MCF 10A (cell line): ENCODE results near the gene RBP7. TPM values are rescaled to one million over a fixed set of nuclear protein-coding genes. Genes with fewer than 3 reads are reported as not detected.

ENCODE experiments used
- Bru-seq: library from RNA; stranded (reverse); fragments of 400-500 nt; gene quantifications from one replicate; lab custom pipeline; 2021; lab: Mats Ljungman, UMichigan
- BruChase-seq, 2 experiments: library from RNA; stranded (reverse); fragments of 400-500 nt; gene quantifications; one replicate each; lab custom pipeline; 2021; lab: Mats Ljungman, UMichigan
- BruUV-seq: library from RNA; stranded (reverse); fragments of 400-500 nt; replicated peaks from 2 replicates; lab custom pipeline; 2021; lab: Mats Ljungman, UMichigan
- CTCF ChIA-PET: fragments of 300-600 bp; sonication (Branson Sonifier 250); formaldehyde crosslinking; extraction: SDS; loops from one replicate; lab custom pipeline; 2021; ENCODE audit warnings: antibody characterized with exemption, inconsistent platforms; lab: Yijun Ruan, JAX
- POLR2A ChIA-PET: fragments of 300-600, 350-650 bp; sonication (Branson Sonifier 250); formaldehyde crosslinking; extraction: SDS; loops from one replicate; lab custom pipeline; 2020; ENCODE audit warnings: antibody characterized with exemption, inconsistent platforms; lab: Yijun Ruan, JAX
- DNase-seq: peaks from one replicate; pipeline ENCODE4 v3.0.0-alpha.2; 2018; ENCODE audit not compliant: unreplicated experiment
- H3K27ac Mint-ChIP-seq: one replicate; pipeline ENCODE4 v1.8.0; 2022; ENCODE audit warnings: mild to moderate bottlenecking, low read depth, mixed read lengths; ENCODE audit not compliant: unreplicated experiment
- H3K27me3 Mint-ChIP-seq: one replicate; pipeline ENCODE4 v1.8.0; 2022; ENCODE audit warnings: mixed read lengths; ENCODE audit not compliant: insufficient read depth, unreplicated experiment
- H3K36me3 Mint-ChIP-seq: one replicate; pipeline ENCODE4 v1.8.0; 2022; ENCODE audit warnings: mild to moderate bottlenecking, moderate library complexity, mixed read lengths; ENCODE audit not compliant: insufficient read depth, unreplicated experiment
- H3K4me1 Mint-ChIP-seq: one replicate; pipeline ENCODE4 v1.8.0; 2022; ENCODE audit warnings: mixed read lengths; ENCODE audit not compliant: insufficient read depth, unreplicated experiment
- H3K4me3 Mint-ChIP-seq: one replicate; pipeline ENCODE4 v1.8.0; 2022; ENCODE audit warnings: mild to moderate bottlenecking, moderate library complexity, mixed read lengths; ENCODE audit not compliant: unreplicated experiment
- H3K9me3 Mint-ChIP-seq: one replicate; pipeline ENCODE4 v1.8.0; 2022; ENCODE audit warnings: mixed read lengths; ENCODE audit not compliant: unreplicated experiment
- CTCF ChIP-seq: fragments of 200-600 bp; IDR thresholded peaks from one replicate; pipeline ENCODE4 v1.8.0; 2022; ENCODE audit warnings: antibody characterized with exemption, mild to moderate bottlenecking; ENCODE audit not compliant: unreplicated experiment
- intact Hi-C: fragments of 100-400 bp; cut with micrococcal nuclease; formaldehyde crosslinking; loops from 2 replicates; pipeline ENCODE4 v1.14.1; 2022
- long read RNA-seq: library from polyadenylated mRNA; stranded (forward); transcript quantifications from one replicate; pipeline ENCODE4 v2.0.0, GENCODE V29; 2022
- total RNA-seq: library from RNA; stranded (reverse); gene quantifications from 2 replicates; pipeline ENCODE4 v1.2.3, GENCODE V29; 2022

RBP7 gene
- not detected in 2 replicates for total RNA-seq
- not detected for Bru-seq, nascent RNA
- percentile 14 among the genes with signal in this experiment for BruChase-seq, experiment 1, labeled RNA remaining after a 6-hour chase
- BruChase-seq, experiment 2, labeled RNA remaining after a 2-hour chase, result percentile 10 among the genes with signal in this experiment
- long read RNA-seq, result 0 reads

- intact Hi-C loops, result no loop called here
- no peaks in the 10 kb centered on the region for H3K9me3 Mint-ChIP-seq
- H3K4me3 Mint-ChIP-seq, result peak within 1 kb of the TSS; percentile 49
- BruUV-seq, result no TSS peak
- H3K4me1 Mint-ChIP-seq, result peaks cover 5% of the 10 kb centered on the region
- ChIA-PET POLR2A (no interaction called here), CTCF (no interaction called here)
- no peaks in the 10 kb centered on the region for H3K36me3 Mint-ChIP-seq
- peaks cover 10% of the 10 kb centered on the region for H3K27me3 Mint-ChIP-seq
- H3K27ac Mint-ChIP-seq, result no peak within 1 kb of the TSS
- no peak for DNase-seq
- TF ChIP-seq CTCF, result no peak
These were observed at the start of gene RBP7 for GRCh38 chr1:9996624-9997582. RBP7 (plus strand) TSS chr1:9997228; CDS start chr1:9997259, 31 bp downstream.

DNA sequence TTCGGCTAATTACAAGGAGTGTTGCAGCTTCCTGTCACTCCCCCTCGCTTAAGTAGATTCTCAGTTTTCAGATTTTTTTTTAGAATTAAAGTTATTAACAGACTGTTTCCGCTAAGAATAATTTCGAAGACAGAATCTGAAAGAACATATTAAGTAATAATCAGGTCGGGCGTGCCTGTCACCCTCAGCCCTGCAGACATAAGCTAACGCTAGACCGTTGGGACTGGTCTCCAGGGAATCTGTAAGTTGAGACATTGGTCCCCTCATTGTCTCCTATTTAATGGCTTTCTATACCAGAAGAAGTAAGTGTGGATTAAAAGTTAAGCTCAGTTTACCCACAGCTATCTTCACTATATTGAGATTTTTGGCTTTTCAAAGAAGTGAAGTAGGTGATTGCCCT is 39.3 kb upstream of the RBP7 start:
- no peak for TF ChIP-seq CTCF
- intact Hi-C loops, result no loop called here
- Mint-ChIP-seq H3K27ac (no peak overlapping the region), H3K4me1 (peaks cover 5% of the 10 kb centered on the region), H3K4me3 (no peak overlapping the region), H3K9me3 (no peaks in the 10 kb centered on the region), H3K36me3 (peaks cover 10% of the 10 kb centered on the region), H3K27me3 (no peaks in the 10 kb centered on the region)
- CTCF ChIA-PET, result interaction anchor here (0.6 to 1.2 kb wide), 4 partner anchors 20 to 428 kb away, joined by 3 to 5 read pairs (median 4); no protein-coding TSS in a partner anchor
- no TSS peak for BruUV-seq
- no peak for DNase-seq
- POLR2A ChIA-PET, result interaction anchor here (0.6 to 1.2 kb wide), 3 partner anchors 15 to 39 kb away, joined by 3 to 4 read pairs (median 3); partner anchors contain the start of genes LZIC and NMNAT1

GRCh38 chr1:9960011-9960410 is 37.0 kb upstream of the RBP7 start:
- DNase-seq, result no peak
- Mint-ChIP-seq H3K4me3 (no peak overlapping the region), H3K36me3 (peaks cover 15% of the 10 kb centered on the region), H3K27me3 (no peaks in the 10 kb centered on the region), H3K27ac (no peak overlapping the region), H3K4me1 (peaks cover 5% of the 10 kb centered on the region), H3K9me3 (no peaks in the 10 kb centered on the region)
- BruUV-seq, result no TSS peak
- POLR2A ChIA-PET, result no interaction called here
- TF ChIP-seq CTCF, result no peak
- CTCF ChIA-PET, result interaction anchor here (2.2 kb wide), 1 partner anchor 10 kb away, joined by 10 read pairs; no protein-coding TSS in a partner anchor
- intact Hi-C loops, result no loop called here
